Astrocyte of the spinal cord (primary cell): ENCODE results near the gene MCM8.

Source experiments
- DNase-seq: peaks from one replicate; pipeline ENCODE4 v3.0.0; 2011; ENCODE audit warnings: low read depth, low spot score
- H3K4me3 ChIP-seq: 2 replicates; pipeline ENCODE4 v1.5.1; 2011; ENCODE audit warnings: low read depth, mild to moderate bottlenecking, low read length, moderate library complexity
- in situ Hi-C: cut with HindIII; loops from 2 replicates; pipeline ENCODE4 v1.10.0; 2017; ENCODE audit warnings: low sequenced_read_pairs
- TF ChIP-seq, protein P1 (sequence below): IDR thresholded peaks from 2 replicates; pipeline ENCODE4 v1.5.1; 2012; ENCODE audit warnings: low read depth, mild to moderate bottlenecking, low read length, inconsistent platforms

The MCM8 gene

GRCh38 chr20:5990946-5991345 lies 40.5 kb downstream of the MCM8 start:
- TF ChIP-seq, protein P1, sequence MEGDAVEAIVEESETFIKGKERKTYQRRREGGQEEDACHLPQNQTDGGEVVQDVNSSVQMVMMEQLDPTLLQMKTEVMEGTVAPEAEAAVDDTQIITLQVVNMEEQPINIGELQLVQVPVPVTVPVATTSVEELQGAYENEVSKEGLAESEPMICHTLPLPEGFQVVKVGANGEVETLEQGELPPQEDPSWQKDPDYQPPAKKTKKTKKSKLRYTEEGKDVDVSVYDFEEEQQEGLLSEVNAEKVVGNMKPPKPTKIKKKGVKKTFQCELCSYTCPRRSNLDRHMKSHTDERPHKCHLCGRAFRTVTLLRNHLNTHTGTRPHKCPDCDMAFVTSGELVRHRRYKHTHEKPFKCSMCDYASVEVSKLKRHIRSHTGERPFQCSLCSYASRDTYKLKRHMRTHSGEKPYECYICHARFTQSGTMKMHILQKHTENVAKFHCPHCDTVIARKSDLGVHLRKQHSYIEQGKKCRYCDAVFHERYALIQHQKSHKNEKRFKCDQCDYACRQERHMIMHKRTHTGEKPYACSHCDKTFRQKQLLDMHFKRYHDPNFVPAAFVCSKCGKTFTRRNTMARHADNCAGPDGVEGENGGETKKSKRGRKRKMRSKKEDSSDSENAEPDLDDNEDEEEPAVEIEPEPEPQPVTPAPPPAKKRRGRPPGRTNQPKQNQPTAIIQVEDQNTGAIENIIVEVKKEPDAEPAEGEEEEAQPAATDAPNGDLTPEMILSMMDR = no peak
- H3K4me3 ChIP-seq = no peak overlapping the region
- no peak for DNase-seq
- in situ Hi-C loops = no loop called here

- no peak overlapping the region for H3K4me3 ChIP-seq
- DNase-seq = no peak
- TF ChIP-seq, protein P1 = no peak
- in situ Hi-C loops = no loop called here
These were observed 41.4 kb downstream of the MCM8 start for GRCh38 chr20:5991623-5992441.

- TF ChIP-seq, protein P1 = no peak
- DNase-seq = no peak
- in situ Hi-C loops = no loop called here
- H3K4me3 ChIP-seq = no peak overlapping the region
These were observed 46.3 kb downstream of the MCM8 start for GRCh38 chr20:5996765-5997164.

DNA sequence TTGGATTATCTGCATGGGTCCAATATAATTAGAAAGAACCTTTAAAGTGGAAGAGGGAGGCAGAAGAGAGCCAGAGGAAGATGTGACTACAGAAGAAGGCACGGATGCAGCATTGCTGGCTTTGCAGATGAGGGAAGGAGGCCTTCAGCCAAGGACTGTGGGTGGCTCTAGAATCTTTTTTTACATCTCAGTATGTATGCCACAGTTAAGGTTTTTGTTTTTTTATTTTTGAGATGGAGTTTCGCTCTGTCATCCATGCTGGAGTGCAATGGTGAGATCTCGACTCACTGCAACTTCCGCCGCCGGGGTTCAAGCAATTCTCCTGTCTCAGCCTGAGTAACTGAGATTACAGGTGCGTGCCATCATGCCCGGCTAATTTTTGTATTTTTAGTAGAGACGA lies 49.3 kb downstream of the MCM8 start:
- in situ Hi-C loops = no loop called here
- no peak overlapping the region for H3K4me3 ChIP-seq
- TF ChIP-seq, protein P1 = no peak

DNA sequence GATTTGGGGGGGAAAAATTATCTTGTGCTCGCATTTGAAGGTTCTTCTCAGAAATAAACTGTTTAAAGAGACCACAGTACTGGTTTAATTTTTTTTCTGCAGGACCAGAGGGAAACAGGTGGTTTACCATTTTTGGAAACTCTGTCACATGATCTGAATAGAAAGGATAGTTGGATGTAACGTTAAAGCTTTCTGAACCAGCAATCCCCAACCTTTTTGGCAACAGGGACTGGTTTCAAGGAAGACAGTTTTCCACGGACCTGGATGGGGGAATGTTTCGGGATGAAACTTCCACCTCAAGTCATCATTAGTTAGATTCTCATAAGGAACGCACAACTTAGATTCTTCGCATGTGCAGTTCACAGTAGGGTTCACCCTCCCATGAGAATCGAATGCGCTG lies 50.4 kb downstream of the MCM8 start:
- in situ Hi-C loops = no loop called here
- H3K4me3 ChIP-seq = no peak overlapping the region
- no peak for DNase-seq
- TF ChIP-seq, protein P1 = no peak

More for the DNA sequence above, 49.3 kb downstream of the MCM8 start:
- no peak for DNase-seq

DNA sequence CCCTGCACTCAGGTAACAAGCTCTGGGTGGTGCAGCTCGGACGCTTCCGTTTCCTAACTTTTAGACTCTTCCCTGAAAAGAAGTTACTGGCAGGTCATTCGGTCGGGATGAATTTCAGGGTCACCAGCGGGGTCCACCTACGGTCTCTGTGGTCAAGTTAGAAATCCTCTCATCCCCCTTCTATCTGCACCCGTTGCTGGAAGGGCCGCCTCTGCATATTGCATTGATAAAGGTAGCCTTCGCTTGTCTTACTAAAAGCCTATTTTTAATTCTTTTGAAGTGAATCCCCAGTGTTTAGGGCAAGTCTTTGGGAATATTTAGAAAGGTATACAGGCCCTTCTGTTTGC lies 56.1 kb downstream of the MCM8 start:
- peak overlapping the region; percentile 79 for H3K4me3 ChIP-seq
- no peak for DNase-seq
- TF ChIP-seq, protein P1 = no peak
- in situ Hi-C loops = no loop called here
